ENCODE measurements around the gene GSE1.

The GSE1 gene

DNA sequence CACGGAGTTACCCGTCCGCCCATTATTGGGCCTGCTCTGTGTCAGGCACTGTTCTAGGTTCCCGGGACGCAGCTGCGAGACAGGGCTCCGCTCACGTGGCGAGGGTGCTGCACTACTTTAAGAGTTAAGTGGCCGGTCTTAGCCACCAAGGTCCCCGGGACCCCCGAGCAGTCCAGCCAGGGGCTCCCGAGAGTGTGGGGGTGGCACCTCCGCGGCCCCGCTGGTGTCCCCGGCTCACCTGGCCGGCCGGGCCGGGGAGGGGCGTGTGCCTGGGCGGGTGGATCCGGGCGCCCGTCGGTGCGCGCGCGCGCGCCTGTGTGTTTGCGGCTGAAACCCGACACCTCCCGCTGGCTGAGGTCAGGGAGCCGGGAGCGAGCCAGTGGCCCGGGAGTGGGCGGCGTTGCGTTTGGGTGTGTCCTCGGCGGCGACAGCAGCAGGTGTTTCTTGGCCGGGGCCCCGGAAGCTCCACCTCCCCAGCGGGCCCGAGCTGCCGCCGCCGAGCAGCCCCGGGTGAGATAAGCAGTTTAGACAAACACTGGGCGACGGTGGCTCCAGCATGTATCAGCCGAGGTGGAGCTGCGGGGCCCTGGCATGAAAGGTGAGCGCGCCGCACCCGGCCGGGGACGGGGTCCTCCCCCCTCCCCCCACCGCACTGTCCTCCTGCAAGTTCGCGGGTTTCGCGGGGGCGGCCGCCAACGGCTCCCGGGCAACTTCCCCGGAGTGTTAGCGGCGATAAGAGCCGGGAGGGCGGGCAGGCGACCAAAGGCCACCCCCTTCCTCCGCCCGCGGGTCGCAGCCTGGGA, at the start of gene GSE1:
Gene GSE1 (plus strand): TSS at position 522 of the 803 bp plus-strand sequence. CDS start 70 bp downstream, at position 592.
- no peak for FAIRE-seq

DNA sequence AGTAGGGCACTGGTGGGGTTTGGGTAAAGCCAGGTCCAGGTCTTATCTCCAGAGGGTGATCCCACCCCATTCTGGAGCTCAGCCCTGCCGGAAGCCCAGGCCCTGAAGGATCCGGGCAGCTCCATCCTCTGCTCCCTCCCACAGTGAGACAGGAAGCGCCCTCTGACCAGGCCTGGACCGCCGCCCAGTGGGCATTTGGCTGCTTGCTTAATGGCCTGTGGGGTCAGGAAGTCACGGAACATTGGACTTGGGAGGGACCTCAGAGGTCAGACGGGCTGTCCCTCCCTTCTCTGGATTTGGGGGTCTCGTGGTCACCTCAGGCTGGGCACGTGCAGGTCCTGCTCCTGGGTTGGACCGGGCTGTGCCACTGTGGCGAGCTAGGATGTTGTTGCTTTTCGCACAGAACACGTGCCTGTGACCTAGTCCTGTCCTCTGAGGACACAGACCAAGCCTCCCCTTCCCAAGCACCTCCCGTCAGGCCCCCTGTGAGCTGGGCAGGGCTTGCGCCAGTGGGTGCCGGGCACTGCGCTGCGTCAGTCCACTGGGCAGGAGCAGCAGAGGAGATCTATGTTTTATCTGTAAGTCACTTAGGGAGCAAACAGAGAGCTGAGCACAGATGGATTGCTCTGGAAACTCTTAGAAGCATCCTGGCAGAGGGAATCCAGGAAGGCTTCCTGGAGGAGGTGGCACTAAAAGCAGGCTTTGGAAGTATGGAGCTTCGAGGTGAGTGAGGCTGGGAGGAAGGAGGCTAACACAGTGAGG, 49.4 kb upstream of the GSE1 start:
- FAIRE-seq: no peak

DNA sequence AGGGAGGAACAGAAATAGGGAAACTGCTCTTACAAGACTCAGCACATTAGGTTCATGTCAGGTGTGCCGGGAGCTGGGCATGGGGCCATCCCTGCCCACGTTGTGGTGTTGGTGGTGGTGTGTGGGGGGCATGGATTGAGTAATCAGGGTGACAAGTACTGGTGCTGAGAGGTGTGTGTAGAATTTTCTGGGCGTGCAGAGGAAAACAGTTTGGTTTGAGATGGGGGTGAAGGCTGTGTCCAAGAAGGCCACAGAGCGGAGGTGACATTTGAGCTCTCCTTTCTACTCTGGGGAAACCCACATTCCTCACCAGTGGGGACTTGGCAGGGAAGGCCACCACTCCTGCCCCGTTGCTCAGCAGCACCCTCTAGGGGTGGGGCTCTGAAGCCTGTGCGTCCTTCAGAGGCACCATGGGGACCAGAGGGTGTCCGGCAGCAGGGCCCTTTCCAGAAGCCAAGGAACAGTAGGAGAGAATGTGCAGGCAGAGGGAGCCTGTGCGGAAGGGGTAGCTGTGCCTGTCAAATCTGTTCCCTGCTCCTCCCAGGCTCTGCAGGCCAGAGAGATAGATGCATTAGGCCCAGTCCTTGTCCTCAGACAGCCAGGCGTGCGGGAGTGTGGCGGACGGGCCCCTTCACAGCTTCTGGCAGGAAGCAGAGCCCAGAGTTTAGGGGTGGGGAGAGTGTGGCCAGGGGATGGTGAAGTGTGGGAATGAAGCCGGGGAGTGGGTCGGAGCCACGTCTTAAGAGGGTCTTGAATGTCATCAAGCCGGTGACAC, 48.7 kb upstream of the GSE1 start:
- FAIRE-seq: no peak

DNA sequence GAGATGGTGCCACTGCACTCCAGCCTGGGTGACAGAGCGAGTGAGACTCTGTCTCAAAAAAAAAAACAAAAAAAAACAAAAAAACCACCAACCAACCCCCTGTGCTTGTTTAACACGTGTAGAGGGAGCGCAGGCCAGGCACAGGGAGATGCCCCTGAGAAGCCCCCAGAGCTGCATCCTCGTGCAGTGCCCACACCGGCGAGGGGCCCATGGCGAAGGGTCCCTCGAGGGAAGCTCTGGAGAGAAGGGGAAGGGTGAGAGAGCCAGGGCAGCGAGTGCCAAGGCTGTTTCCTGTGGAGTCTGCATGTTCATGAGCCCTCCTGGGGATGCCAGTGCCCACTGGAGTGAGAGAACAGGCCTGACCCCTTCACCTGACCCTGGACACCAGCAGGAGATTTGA, 47.8 kb upstream of the GSE1 start:
- no peak for FAIRE-seq

DNA sequence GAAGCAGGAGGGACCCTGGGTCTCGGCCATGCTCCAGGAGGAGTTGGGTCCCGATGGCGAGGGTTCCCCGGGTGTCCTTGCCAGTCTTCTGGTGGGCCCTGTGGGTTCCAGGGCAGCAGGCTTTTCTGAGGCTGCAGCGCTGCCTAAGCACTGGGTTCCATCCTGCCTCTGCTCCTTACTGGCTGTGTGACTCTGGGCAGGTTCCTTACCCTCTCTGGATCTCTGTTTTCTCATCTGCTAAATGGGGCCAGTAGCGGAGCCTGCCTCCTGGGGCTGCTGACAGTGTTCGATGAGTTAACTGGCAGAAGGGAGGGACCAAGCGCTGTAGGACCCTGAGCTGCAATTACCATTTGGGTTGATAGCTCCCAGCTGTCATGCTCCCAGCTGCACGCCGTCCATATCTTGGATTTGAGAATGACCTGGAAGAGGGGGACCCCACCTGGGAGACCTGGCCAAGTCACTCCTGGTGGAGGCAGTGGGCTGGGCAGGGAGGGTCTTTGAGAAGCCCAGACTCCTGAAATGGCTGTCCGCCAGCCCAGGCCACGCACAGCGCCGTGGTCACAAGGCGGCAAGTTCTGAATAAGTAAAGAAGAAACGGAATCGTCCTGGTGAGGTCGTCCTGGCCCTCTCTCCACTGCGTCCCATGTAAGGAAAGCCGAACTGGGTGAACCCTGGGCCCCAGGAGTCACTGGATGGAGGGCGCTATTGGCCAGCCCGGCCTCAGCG, 47.2 kb upstream of the GSE1 start:
- no peak for FAIRE-seq

DNA sequence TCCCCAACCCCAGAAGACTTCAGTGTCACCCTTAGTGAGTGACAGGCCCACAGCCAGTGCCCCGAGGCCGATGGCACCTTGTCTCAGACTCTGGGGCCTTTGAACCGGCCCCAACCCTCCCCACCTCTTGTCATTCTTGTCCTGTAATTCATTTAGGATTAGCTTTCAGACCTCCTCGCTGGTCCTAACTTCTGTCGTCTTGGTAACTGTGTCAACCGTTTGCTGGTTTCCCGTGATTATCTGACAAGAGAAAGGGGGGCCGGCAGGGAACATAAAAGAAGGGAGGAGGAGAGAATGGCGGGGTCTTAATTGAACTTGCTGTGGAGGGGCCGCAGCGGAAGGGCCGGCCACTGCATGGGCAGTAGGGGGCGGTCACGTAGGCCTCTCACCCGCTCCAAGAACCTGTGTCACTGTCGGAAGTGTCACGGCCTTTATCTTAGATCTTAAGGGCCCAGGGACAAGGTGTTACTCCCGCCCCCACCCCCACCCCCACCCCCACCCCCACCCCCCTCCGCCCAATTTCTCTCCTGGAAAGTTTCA, 46.5 kb upstream of the GSE1 start:
- no peak for FAIRE-seq

DNA sequence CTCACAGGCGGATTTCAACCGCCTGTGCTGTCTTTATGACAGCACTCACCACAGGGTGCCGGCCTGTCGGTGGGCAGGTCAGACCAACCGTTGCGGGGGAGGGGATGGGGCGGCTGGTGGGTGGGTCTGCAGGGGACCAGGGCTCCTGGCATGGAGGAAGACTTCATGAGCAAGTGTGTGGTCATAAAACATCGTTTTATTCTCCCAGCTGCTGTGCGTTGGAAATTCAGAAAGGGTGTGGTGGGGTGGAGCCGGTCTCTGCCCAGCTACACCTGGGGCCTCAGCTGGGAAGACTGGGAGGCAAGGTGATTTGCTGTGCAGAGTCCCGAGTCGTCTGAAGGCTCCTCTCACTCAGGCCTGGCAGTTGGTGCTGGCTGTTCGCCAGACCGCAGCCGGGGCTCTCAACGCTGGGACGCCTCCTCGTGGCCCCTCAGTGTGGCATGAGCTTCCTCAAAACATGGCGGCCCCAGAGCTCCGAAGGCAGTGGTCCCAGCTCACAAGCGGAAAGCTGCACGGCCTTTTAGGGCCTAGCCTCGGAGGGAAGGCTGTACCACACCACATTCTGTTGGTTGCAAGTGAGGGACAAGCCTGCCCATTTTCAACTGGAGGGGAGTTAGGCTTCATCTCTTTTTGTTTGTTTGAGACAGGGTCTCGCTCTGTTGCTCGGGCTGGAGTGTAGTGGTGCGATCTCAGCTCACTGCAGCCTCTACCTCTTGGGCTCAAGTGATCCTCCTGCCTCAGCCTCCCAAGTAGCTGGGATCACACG, 45.8 kb upstream of the GSE1 start:
- no peak for FAIRE-seq

DNA sequence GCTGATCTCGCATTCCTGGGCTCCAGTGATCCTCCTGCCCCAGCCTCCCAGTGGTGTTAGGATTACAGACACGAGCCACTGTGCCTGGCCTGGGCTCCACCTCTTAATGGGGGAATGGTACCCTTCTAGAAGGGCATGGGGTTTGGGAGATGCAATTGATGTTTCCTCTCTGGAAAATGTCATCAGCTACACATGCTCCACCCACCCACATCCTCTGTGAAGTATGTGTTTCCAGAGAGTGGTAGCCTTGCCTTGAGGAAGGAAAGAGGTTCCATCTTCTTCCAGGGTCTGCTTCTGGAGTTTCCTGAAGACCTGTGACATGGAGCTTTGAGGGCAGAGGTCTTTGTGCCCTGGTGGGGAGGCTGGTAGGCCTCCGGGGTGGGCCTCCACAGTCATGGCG, 45.2 kb upstream of the GSE1 start:
- FAIRE-seq: no peak

DNA sequence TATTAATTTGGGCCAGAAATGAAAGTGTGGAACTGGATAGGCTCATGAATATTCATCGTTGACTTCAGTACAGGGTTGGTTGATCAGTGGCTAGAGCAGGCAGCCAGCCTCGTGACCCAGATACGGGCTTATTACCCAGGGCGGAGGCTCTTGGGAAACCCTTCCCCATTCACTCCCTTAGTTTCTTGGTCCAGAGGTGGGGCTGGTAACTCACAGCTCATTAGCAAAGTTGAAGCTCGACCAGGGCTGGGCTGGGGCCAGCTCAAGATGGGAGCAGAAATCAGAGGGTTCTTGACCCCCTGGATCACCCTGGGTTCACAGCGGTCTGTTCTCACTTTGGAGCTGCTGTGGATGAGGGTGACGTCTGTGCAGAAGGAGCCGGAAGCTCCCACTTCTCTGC, 44.6 kb upstream of the GSE1 start:
- no peak for FAIRE-seq

DNA sequence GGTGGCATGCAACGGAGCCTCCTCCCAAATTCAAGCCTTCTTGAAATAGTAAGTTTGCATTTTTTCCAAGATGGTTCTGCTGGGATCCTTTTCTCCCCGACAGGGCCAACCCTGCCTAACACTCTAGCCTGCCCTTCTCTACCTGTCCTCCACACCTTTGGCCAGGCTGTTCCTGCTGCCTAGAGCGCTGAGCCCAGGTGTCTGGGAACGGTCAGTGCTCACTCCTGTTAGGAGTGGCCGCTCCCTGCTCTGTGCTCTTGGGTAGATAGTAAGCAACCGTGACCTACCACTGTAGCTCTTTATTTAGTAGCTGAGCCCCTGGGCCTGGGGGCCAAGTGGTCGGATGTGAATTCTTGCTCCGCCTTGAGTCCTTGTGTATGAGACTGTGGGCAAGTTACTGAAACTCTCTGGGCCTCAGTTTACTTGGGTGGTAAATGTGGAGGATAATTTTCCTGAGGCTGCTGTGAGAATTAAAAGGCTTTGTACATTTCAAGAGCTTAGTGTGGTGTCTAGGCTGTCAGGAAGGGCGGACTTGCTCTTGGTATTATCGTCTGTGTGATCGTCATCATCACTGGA, 44.0 kb upstream of the GSE1 start:
- FAIRE-seq: no peak

DNA sequence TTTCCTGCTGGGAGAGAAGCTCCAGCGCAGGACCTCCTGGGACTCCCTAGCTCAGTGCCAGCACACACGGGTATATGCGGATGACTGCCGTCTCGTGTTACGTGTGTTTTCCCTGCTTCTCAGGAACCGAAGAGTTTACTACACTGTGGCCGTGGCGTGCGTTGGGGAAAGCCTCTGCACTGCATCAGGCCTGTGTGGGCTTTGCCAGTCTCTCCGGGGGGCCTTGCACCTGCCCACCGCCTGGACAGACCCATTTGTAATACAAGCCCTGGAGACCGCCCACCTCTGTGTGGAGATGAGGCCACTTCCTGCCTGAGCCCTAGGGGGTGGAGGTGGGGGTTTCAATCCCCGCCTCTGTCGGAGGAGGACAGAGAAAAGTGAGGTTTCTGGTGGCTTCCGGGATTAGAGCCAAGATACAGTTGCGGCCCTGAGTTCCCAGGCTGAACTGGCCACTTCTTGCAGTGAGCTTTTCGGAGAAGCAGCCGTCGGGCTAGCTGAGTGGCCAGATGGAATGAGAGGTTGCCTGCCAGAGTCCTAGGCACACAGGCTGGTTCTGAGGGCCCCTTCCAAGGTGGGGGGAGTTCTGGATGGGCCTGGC, 43.4 kb upstream of the GSE1 start:
- FAIRE-seq: no peak

DNA sequence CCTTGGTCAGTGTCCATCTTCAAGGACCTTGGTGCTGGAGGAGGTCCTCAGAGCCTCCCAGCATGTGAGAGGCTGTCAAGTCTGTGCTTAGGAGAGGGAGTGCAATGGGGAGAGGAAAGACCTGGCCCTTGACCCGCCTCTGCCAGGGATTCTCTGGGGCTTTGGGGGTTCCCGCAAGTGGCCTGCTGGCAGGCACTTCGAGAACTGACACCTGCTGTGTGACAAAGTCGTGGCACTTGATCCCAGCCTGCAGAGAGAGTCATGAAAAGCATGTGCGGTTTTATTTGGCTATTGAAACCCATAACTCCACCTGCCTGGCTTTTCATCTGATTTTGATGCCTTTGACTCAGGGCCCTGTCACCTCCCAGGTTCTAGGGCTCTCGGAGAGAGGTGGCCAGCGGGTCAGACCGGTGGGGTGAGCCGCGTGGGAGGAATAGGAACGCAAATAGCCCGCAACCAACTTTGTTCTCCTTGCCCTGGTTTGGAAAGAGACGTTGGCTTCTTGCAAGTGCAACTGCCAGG, 42.8 kb upstream of the GSE1 start:
- no peak for FAIRE-seq

DNA sequence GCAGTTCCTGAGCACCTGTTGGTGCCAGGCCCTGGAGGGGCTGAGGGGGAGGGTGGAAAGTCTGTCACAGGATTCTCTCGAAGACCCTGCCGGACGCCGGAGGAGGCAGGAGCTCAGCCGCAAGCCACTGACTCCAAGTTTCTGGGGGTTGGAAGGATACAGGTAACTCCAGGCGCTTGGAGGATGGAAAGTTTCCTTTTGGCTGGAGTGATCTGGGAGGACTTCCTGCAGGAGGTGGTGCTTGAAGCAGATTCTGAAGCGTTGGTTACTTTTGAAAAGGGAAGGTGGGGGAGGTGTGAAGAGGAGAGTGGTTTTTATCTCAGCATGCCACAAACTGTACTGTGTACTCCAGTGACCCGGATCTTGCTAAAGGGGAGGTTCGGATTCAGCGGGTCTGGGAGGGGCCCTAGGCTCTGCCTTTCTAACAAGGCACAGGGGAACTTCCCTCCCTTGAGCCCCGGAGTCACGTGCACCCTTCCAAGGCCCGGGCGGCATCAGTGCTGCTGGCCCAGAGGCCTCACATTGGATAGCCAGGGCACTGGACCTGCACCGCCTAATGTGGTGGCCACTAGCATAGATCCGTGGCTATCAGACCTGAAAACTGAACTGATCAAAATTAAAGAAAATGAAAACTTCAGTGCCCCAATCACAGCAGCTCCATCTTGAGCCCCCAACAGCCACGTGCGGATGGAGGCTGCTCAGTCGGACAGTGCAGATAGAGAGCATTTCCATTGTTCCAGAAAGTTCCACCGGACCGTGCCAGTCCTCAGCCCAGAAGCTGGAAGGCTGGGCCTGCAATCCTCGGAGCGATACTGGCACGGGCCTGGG, 42.2 kb upstream of the GSE1 start:
- FAIRE-seq: no peak

DNA sequence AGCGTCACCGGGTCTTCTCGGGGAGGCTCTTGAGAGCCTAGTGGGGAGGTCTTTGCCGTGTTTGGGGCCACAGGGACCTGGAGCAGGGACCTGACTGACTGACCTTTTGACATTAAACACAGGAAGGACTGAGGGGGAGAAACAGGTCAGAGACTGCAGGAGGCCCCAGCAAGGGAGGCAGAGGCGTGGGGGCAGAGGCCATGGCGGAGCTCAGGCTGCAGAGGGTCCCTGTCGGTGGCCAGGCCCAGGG, 41.6 kb upstream of the GSE1 start:
- FAIRE-seq: no peak

DNA sequence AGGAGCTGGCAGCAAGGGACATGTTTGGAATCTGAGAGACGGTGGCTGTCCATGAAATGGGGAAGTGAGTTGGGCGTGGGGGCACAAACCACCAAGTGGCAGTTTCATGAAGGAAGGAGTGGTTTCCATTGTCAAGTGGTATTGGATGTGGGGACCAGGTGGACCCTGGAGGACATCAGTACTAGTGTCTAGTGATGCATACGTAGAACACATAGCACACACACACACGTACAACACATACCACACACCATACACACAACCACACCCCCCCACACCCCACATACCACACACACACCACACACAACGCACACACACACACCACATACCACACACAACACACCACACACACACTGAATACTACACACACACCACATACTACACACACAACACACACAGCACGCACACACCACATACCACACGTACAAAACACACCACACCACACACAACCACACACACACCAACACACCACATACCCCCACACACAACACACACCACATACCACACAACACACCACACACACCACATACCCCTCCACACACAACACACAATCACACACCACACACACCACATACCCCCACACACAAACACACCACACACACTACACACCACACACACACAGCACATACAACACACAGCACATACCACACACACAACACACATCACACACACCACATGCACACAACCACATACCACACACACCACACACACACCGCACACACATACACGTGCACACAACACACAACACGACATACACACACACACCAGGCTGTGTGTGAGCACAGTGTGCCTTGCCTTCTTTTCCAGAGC, 41.1 kb upstream of the GSE1 start:
- no peak for FAIRE-seq

DNA sequence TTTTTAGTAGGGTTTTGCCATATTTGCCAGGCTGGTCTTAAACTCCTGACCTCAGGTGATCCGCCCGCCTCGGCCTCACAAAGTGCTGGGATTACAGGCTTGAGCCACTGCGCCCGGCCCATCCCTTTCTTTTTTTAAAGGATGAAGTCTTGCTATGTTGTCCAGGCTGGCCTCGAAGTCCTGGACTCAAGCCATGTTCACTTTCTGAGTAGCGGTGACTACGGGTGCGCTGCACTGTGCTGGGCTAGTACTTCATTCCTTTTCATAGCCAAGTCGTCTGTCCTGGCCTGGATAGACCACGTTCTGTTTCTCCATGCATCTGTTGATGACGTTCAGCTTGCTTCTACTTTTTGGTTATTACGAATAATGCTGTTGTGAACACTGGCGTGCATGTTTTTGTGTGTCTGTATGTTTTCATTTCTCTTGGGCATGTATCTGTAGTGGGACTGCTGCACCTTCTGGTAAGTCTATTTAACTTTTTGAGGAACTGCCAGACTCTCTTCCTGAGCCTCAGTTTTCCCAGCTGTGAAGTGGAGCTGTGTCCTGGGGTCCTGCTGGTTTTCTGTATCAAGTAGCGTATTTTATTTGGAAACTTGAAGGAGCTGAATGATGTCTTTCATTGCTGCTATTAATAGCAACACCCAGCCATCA, 40.0 kb upstream of the GSE1 start:
- FAIRE-seq: no peak

DNA sequence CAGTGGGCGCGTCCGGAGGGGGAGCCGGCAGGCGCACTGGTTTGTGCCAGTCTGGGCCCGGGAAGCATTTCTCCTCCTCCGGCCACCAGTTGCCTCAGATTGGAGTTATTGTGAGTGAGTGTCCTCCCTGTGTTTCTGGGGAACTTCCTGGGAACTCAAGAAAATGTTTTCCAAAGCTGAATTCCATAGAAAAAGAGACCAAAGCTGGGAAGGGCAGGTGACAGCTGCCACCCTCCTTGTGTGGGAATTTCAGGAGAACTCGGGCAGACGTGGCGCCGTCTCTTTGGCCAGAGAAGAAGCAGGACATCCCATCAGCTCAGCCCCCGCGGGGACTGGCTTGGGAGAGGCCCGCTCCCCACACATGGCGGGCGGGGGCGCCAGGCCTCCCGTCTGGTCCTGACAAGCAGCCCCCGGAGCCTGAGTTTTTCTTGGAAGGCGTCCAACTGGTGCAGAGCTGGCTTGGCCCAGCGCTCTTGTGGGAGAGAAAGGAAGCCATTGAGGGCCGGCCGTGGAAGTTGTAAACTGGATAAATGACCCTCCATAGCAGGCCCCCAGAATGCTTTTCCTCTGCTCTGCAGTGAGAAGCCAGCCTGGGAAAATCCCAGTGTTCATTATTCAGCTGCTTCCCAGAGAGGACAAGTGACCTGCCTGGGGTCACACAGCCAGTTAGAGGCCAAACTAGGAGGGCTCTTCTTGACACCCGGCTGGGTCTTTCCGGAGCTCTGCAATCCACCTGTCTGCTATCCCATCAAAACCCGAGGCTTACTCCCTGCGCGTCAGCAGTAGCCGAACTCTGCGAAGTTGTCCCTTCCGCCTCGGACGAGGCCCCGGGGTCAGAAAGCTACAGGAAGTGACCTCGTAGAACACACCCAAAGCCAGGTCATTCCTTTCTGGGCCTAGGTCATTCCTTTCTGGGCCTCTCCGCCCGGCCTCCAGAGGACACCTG, 39.2 kb upstream of the GSE1 start:
- no peak for FAIRE-seq

Data from colon (tissue), 2 donors.